ENCODE results near the gene MMD2. TPM values are rescaled to one million over a fixed set of nuclear protein-coding genes. Genes with fewer than 3 reads are reported as not detected.

Gene MMD2
- total and polyA plus RNA-seq, 2 experiments from 2014 or later = 0.11 to 0.38 TPM

GRCh38 chr7:4875391-4875790 lies 83.6 kb downstream of the MMD2 start:
- Histone ChIP-seq H3F3A (replicated peaks; ENCODE audit: low read depth) (no peaks in the 10 kb centered on the region), H3K4me1 (ENCODE audit: insufficient read depth) (no peaks in the 10 kb centered on the region), H3K9me2 (ENCODE audit: insufficient read depth) (no peaks in the 10 kb centered on the region), H3K4me3 (no peak overlapping the region), H3K4me2 (no peak overlapping the region), H3K27me3 (ENCODE audit: insufficient read depth) (no peaks in the 10 kb centered on the region), H2AFZ (no peak overlapping the region), H4K20me1 (replicated peaks; ENCODE audit: insufficient read depth) (no peaks in the 10 kb centered on the region), H3K27ac (ENCODE audit: low read depth) (no peak overlapping the region), H3K79me2 (replicated peaks; ENCODE audit: insufficient read depth) (no peaks in the 10 kb centered on the region), H3K36me3 (ENCODE audit: insufficient read depth) (no peaks in the 10 kb centered on the region)
- Mint-ChIP-seq H3K9me3 (no peaks in the 10 kb centered on the region), H3K27ac (no peak overlapping the region), H3K4me3 (no peak overlapping the region), H3K27me3 (ENCODE audit: insufficient read depth, low read depth, poor library complexity) (no peaks in the 10 kb centered on the region), H3K4me1 (peaks cover 10% of the 10 kb centered on the region), H3K36me3 (ENCODE audit: low read depth) (no peaks in the 10 kb centered on the region)
- TF ChIP-seq JUNB (IDR thresholded peaks at IDR 0.05; ENCODE audit: unreplicated experiment) (no peak), CREB1 (CRISPR knock-in tag; IDR thresholded peaks at IDR 0.05; ENCODE audit: low read depth) (no peak), EZH2 (IDR thresholded peaks at IDR 0.05; ENCODE audit: low read depth, unreplicated experiment) (no peak), NANOG (IDR thresholded peaks at IDR 0.05; ENCODE audit: borderline replicate concordance) (no peak), EZH2phosphoT487 (IDR thresholded peaks at IDR 0.05; ENCODE audit: unreplicated experiment) (no peak), POLR2AphosphoS5 (IDR thresholded peaks at IDR 0.05; ENCODE audit: low read depth) (no peak), STAT1 (IDR thresholded peaks at IDR 0.05; ENCODE audit: unreplicated experiment) (no peak), ZNF331 (CRISPR knock-in tag; IDR thresholded peaks at IDR 0.05; ENCODE audit: low read depth) (no peak), ETS1 (IDR thresholded peaks at IDR 0.05) (no peak), REST (IDR thresholded peaks at IDR 0.05; ENCODE audit: unreplicated experiment) (no peak), ZNF114 (CRISPR knock-in tag; IDR thresholded peaks at IDR 0.05) (no peak), CTCF (conservative IDR thresholded peaks at IDR 0.05; ENCODE audit: low read depth in 2 of 2) (no peak), ZNF462 (CRISPR knock-in tag; IDR thresholded peaks at IDR 0.05) (no peak)
- DNase-seq (ENCODE audit: low spot score) (no peak), ATAC-seq (no peak)

Data from GM23338 (cell line).